Stomach smooth muscle (tissue), 2 donors: ENCODE measurements around the gene EPS8L2.

Experiments used
- H3K27ac ChIP-seq: one replicate; pipeline ENCODE4 v1.7.0; 2013; ENCODE audit warnings: mild to moderate bottlenecking, low read length, inconsistent platforms
- H3K27me3 ChIP-seq, 2 donors: one replicate each; pipeline ENCODE4 v1.7.0; 2013; ENCODE audit warnings: low read length in 2 of 2; ENCODE audit not compliant: insufficient read depth in 2 of 2, control insufficient read depth in 1 of 2
- H3K36me3 ChIP-seq, 2 donors: one replicate each; pipeline ENCODE4 v1.7.0; 2013; ENCODE audit warnings: low read length in 2 of 2; ENCODE audit not compliant: control insufficient read depth in 2 of 2, insufficient read depth in 2 of 2
- H3K4me1 ChIP-seq: one replicate; pipeline ENCODE4 v1.7.0; 2013; ENCODE audit warnings: low read length; ENCODE audit not compliant: control insufficient read depth, insufficient read depth
- H3K4me3 ChIP-seq, 2 donors: one replicate each; pipeline ENCODE4 v1.7.0; 2013; ENCODE audit warnings: low read length in 2 of 2
- H3K9ac ChIP-seq, 2 donors: one replicate each; pipeline ENCODE4 v1.7.0; 2013; ENCODE audit warnings: low read length in 2 of 2, mild to moderate bottlenecking in 1 of 2
- H3K9me3 ChIP-seq, 2 donors: one replicate each; pipeline ENCODE4 v1.7.0; 2013; ENCODE audit warnings: low read length in 2 of 2; ENCODE audit not compliant: control insufficient read depth in 2 of 2
- donor health status: healthy.
- donor health status: Pancreatic carcinoma.

The EPS8L2 gene

GRCh38 chr11:771617-772204 is 65.7 kb downstream of the EPS8L2 start:
- Histone ChIP-seq H3K9me3 (no peaks in the 10 kb centered on the region), H3K4me3 (no peak overlapping the region), H3K4me1 (peaks cover 30% of the 10 kb centered on the region), H3K9ac (no peak overlapping the region), H3K27me3 (no peaks in the 10 kb centered on the region), H3K36me3 (peaks cover 7 to 17% of the 10 kb centered on the region in 2 donors), H3K27ac (no peak overlapping the region)

GRCh38 chr11:772429-773390 is 66.7 kb downstream of the EPS8L2 start:
- Histone ChIP-seq H3K27me3 (no peaks in the 10 kb centered on the region), H3K36me3 (peaks cover 6 to 11% of the 10 kb centered on the region in 2 donors), H3K9ac (no peak overlapping the region), H3K27ac (no peak overlapping the region), H3K9me3 (no peaks in the 10 kb centered on the region), H3K4me1 (peaks cover 32% of the 10 kb centered on the region), H3K4me3 (no peak overlapping the region)

- H3K4me3 ChIP-seq, result no peak overlapping the region
- no peak overlapping the region for H3K9ac ChIP-seq
- H3K36me3 ChIP-seq, result peaks cover 6 to 11% of the 10 kb centered on the region in 2 donors
- H3K9me3 ChIP-seq, result no peaks in the 10 kb centered on the region
- no peaks in the 10 kb centered on the region for H3K27me3 ChIP-seq
- H3K4me1 ChIP-seq, result peaks cover 38% of the 10 kb centered on the region
- H3K27ac ChIP-seq, result no peak overlapping the region
Measured at GRCh38 chr11:773425-773824, 67.4 kb downstream of the EPS8L2 start.

GRCh38 chr11:773830-774229 is 67.8 kb downstream of the EPS8L2 start:
- H3K4me1 ChIP-seq, result peaks cover 39% of the 10 kb centered on the region
- no peaks in the 10 kb centered on the region for H3K27me3 ChIP-seq
- H3K9ac ChIP-seq, result no peak overlapping the region
- no peak overlapping the region for H3K4me3 ChIP-seq
- H3K9me3 ChIP-seq, result no peaks in the 10 kb centered on the region
- H3K36me3 ChIP-seq, result peaks cover 6 to 11% of the 10 kb centered on the region in 2 donors
- H3K27ac ChIP-seq, result no peak overlapping the region

- Histone ChIP-seq H3K9me3 (no peaks in the 10 kb centered on the region), H3K4me1 (peaks cover 42% of the 10 kb centered on the region), H3K4me3 (no peak overlapping the region), H3K9ac (no peak overlapping the region), H3K27ac (no peak overlapping the region), H3K27me3 (no peaks in the 10 kb centered on the region), H3K36me3 (peaks cover 4 to 10% of the 10 kb centered on the region in 2 donors)
Measured at GRCh38 chr11:774873-775592, 69.0 kb downstream of the EPS8L2 start.

- Histone ChIP-seq H3K9ac (peak overlapping the region in 1 of 2 donors; percentile 84), H3K4me3 (peak overlapping the region; percentile 81 to 84), H3K36me3 (peaks cover 0 to 7% of the 10 kb centered on the region in 2 donors), H3K9me3 (no peaks in the 10 kb centered on the region), H3K4me1 (peaks cover 45% of the 10 kb centered on the region), H3K27ac (no peak overlapping the region), H3K27me3 (no peaks in the 10 kb centered on the region)
Measured at GRCh38 chr11:776263-776560, 70.2 kb downstream of the EPS8L2 start.

- Histone ChIP-seq H3K27me3 (no peaks in the 10 kb centered on the region), H3K4me3 (peak overlapping the region; percentile 81 to 84), H3K27ac (no peak overlapping the region), H3K9me3 (no peaks in the 10 kb centered on the region), H3K4me1 (peaks cover 45% of the 10 kb centered on the region), H3K9ac (peak overlapping the region; percentile 69 to 84), H3K36me3 (peaks cover 0 to 7% of the 10 kb centered on the region in 2 donors)
Measured at GRCh38 chr11:776561-777287, 70.7 kb downstream of the EPS8L2 start.
